GM12878 (cell line): ENCODE data around the gene CYP51A1. TPM values are rescaled to one million over a fixed set of nuclear protein-coding genes. Genes with fewer than 3 reads are reported as not detected.

Source experiments
- ATAC-seq: fragments of 200-7000 bp; cut with Tn5 transposase; 3 replicates; pipeline ENCODE4 v1.9.1; 2020; ENCODE audit warnings: mild to moderate bottlenecking, moderate library complexity
- BruUV-seq: library from RNA; stranded (reverse); fragments of 400-500 nt; replicated peaks from 2 replicates; lab custom pipeline; 2021; lab: Mats Ljungman, UMichigan
- CTCF ChIA-PET: fragments of 300-600 bp; sonication (Branson Sonifier 250); formaldehyde crosslinking; extraction: SDS; loops from one replicate; lab custom pipeline; 2021; ENCODE audit warnings: inconsistent platforms; lab: Yijun Ruan, JAX
- POLR2A ChIA-PET: fragments of 350-600 bp; formaldehyde crosslinking; extraction: SDS; loops from one replicate; lab custom pipeline; 2021; ENCODE audit warnings: inconsistent platforms; lab: Charles Lee
- RAD21 ChIA-PET: fragments of 300-600 bp; sonication (Branson Sonifier 250); formaldehyde crosslinking; loops from one replicate; lab custom pipeline; 2023; ENCODE audit warnings: antibody characterized with exemption; ENCODE audit not compliant: unreplicated experiment; lab: Charles Lee
- SMC1A ChIA-PET: fragments of 300-600 bp; sonication (Branson Sonifier 250); formaldehyde crosslinking; loops from one replicate; lab custom pipeline; 2023; ENCODE audit not compliant: unreplicated experiment, uncharacterized antibody; lab: Charles Lee
- DNase-seq: peaks from one replicate; pipeline ENCODE4 v3.0.0-alpha.2; 2011; ENCODE audit warnings: low read depth, low spot score
- FAIRE-seq: peaks from 3 replicates; lab custom pipeline; 2011; peaks lifted over from hg19 to GRCh38; lab: Jason Lieb, UNC
- H2AFZ ChIP-seq: 2 replicates; pipeline ENCODE4 v1.6.0; 2011; ENCODE audit warnings: low read depth, low read length, control low read depth; ENCODE audit not compliant: control insufficient read depth
- H3K27ac ChIP-seq: 2 replicates; pipeline ENCODE4 v1.5.1; 2011; ENCODE audit warnings: control low read depth; ENCODE audit not compliant: control insufficient read depth, insufficient read depth
- H3K27me3 ChIP-seq, 2 experiments: replicated peaks in 1 of 2; 2 replicates each; pipeline versions ENCODE4 v1.6.0 to v1.6.1; 2011; ENCODE audit warnings: low read length in 1 of 2; ENCODE audit not compliant: control insufficient read depth in 2 of 2, insufficient read depth in 2 of 2
- H3K36me3 ChIP-seq, 2 experiments: 2 replicates each; pipeline ENCODE4 v1.5.1; 2011; ENCODE audit warnings: low read length in 1 of 2; ENCODE audit not compliant: control insufficient read depth in 2 of 2, insufficient read depth in 2 of 2
- H3K4me1 ChIP-seq: 2 replicates; pipeline ENCODE4 v1.6.1; 2011; ENCODE audit warnings: mild to moderate bottlenecking, low read length, moderate library complexity, mixed read lengths; ENCODE audit not compliant: control insufficient read depth, insufficient read depth
- H3K4me2 ChIP-seq: 2 replicates; pipeline ENCODE4 v1.6.0; 2011; ENCODE audit warnings: control low read depth; ENCODE audit not compliant: control insufficient read depth, insufficient read depth
- H3K4me3 ChIP-seq: fragments of 200-600 bp; sonication (generic); 2 replicates; pipeline ENCODE4 v1.5.1; 2016
- H3K79me2 ChIP-seq: 2 replicates; pipeline ENCODE4 v1.6.0; 2011; ENCODE audit warnings: low read length; ENCODE audit not compliant: control insufficient read depth, insufficient read depth
- H3K9ac ChIP-seq: 2 replicates; pipeline ENCODE4 v1.8.0; 2011; ENCODE audit warnings: low read length, control low read depth, mixed read lengths; ENCODE audit not compliant: control insufficient read depth, insufficient read depth
- H3K9me3 ChIP-seq: replicated peaks from 3 replicates; pipeline ENCODE4 v1.5.1; 2011; ENCODE audit warnings: mild to moderate bottlenecking, low read length; ENCODE audit not compliant: control insufficient read depth, insufficient read depth
- H4K20me1 ChIP-seq: 2 replicates; pipeline ENCODE4 v1.6.0; 2011; ENCODE audit not compliant: control insufficient read depth, insufficient read depth
- ASH2L ChIP-seq: fragments of 300-600, 200-600 bp; sonication (generic); IDR thresholded peaks from 2 replicates; pipeline ENCODE4 v1.6.1; 2017; ENCODE audit warnings: low read depth, mild to moderate bottlenecking, borderline replicate concordance
- CBX5 ChIP-seq: sonication (generic); IDR thresholded peaks from 2 replicates; pipeline ENCODE4 v1.6.1; 2016; ENCODE audit warnings: low read depth, moderate library complexity, mild to moderate bottlenecking, inconsistent platforms
- CREB1 ChIP-seq: IDR thresholded peaks from 2 replicates; pipeline ENCODE4 v1.6.1; 2012; ENCODE audit warnings: low read depth, mild to moderate bottlenecking, inconsistent platforms
- GABPA ChIP-seq: IDR thresholded peaks from 2 replicates; pipeline ENCODE4 v1.6.1; 2014; ENCODE audit warnings: antibody characterized with exemption, low read depth, mild to moderate bottlenecking, inconsistent platforms
- IKZF1 ChIP-seq: fragments of 450-650 bp; conservative IDR thresholded peaks from 2 replicates; pipeline ENCODE4 v1.6.1; 2017; ENCODE audit warnings: antibody characterized with exemption, mild to moderate bottlenecking
- JUNB ChIP-seq: IDR thresholded peaks from 2 replicates; pipeline ENCODE4 v1.6.1; 2016; ENCODE audit warnings: antibody characterized with exemption, mild to moderate bottlenecking
- MEF2A ChIP-seq: IDR thresholded peaks from 2 replicates; pipeline ENCODE4 v1.6.1; 2011; ENCODE audit warnings: low read depth, mild to moderate bottlenecking, low read length, moderate library complexity; ENCODE audit not compliant: insufficient read depth
- PAX5 ChIP-seq: IDR thresholded peaks from 2 replicates; pipeline ENCODE4 v1.6.1; 2011; ENCODE audit warnings: low read depth, low read length, borderline replicate concordance
- POLR2A ChIP-seq: IDR thresholded peaks from 2 replicates; pipeline ENCODE4 v1.6.1; 2011; ENCODE audit warnings: low read depth, mild to moderate bottlenecking, low read length
- RBBP5 ChIP-seq: fragments of 200-600 bp; sonication (generic); conservative IDR thresholded peaks from 2 replicates; pipeline ENCODE4 v1.6.1; 2016
- SMAD1 ChIP-seq: fragments of 450-650 bp; IDR thresholded peaks from 2 replicates; pipeline ENCODE4 v1.6.1; 2018; ENCODE audit warnings: mild to moderate bottlenecking, low read depth; ENCODE audit not compliant: partially characterized antibody
- TCF3 ChIP-seq: IDR thresholded peaks from 2 replicates; pipeline ENCODE4 v1.6.1; 2012; ENCODE audit warnings: low read depth, mild to moderate bottlenecking, low read length, borderline replicate concordance; ENCODE audit not compliant: insufficient read depth
- ZZZ3 ChIP-seq: IDR thresholded peaks from 2 replicates; pipeline ENCODE4 v1.6.1; 2011; ENCODE audit warnings: low read depth; ENCODE audit not compliant: control insufficient read depth, insufficient read length
- WGBS: methylation state at CpG from one replicate; pipeline ENCODE4 v1.1.6; 2016; ENCODE audit warnings: low lambda C conversion rate; ENCODE audit not compliant: insufficient replicate concordance, insufficient coverage; ENCODE audit errors: missing lambda C conversion rate; 5-methylcytosine and 5-hydroxymethylcytosine counted together
- in situ Hi-C: fragments of 300-500 bp; cut with MboI; formaldehyde crosslinking; loops from 9 replicates; pipeline ENCODE4 v1.14.3; 2018; ENCODE audit warnings: mixed read lengths
- intact Hi-C: fragments of 100-400 bp; cut with micrococcal nuclease; formaldehyde crosslinking; loops from one replicate; pipeline ENCODE4 v1.14.2; 2022; ENCODE audit not compliant: unreplicated experiment
- polyA plus RNA-seq, 11 experiments: library from polyadenylated mRNA; depleted of rRNA in 4 of 11; unstranded in 6 of 11; stranded (reverse) in 5 of 11; fragments of >200 nt; fragmentation: Nextera tagmentation in 4 of 11; fragmentation: Illumina TruSeq in 1 of 11; extraction: Ambion mirVana in 4 of 11; extraction: Trizol in 1 of 11; gene quantifications; 1 replicate in 1 of 11; 2 replicates in 10 of 11; pipeline versions ENCODE4 v1.2.1 to v1.2.3, GENCODE V29; 2011 to 2016; ENCODE audit warnings: inconsistent platforms in 2 of 11, missing spikeins in 2 of 11, low read depth in 1 of 11
- total RNA-seq, 4 experiments: library from RNA; depleted of rRNA in 3 of 4; stranded (reverse); fragments of >200 nt in 3 of 4; fragmentation: Illumina TruSeq in 1 of 4; extraction: Trizol in 1 of 4; gene quantifications; 2 replicates each; pipeline versions ENCODE4 v1.2.1 to v1.2.3, GENCODE V29; 2013 to 2021
- TF ChIP-seq, protein P1 (sequence below), 3 experiments: IDR thresholded peaks in 2 of 3; conservative IDR thresholded peaks in 1 of 3; 2 replicates each; pipeline ENCODE4 v1.5.1; 2011; ENCODE audit warnings: low read depth in 3 of 3, low read length in 3 of 3, mild to moderate bottlenecking in 3 of 3, control low read depth in 2 of 3, moderate library complexity in 2 of 3, inconsistent platforms in 1 of 3, mixed read lengths in 1 of 3; ENCODE audit not compliant: control insufficient read depth in 2 of 3, insufficient read depth in 1 of 3; ENCODE audit errors: extremely low read depth in 1 of 3

Gene CYP51A1
- total and polyA plus RNA-seq, 10 of the 15 experiments (the other 5 are each of a cell fraction or from before 2014, with no cell fraction given), result 21.5 to 113 (median 61.8) TPM

DNA sequence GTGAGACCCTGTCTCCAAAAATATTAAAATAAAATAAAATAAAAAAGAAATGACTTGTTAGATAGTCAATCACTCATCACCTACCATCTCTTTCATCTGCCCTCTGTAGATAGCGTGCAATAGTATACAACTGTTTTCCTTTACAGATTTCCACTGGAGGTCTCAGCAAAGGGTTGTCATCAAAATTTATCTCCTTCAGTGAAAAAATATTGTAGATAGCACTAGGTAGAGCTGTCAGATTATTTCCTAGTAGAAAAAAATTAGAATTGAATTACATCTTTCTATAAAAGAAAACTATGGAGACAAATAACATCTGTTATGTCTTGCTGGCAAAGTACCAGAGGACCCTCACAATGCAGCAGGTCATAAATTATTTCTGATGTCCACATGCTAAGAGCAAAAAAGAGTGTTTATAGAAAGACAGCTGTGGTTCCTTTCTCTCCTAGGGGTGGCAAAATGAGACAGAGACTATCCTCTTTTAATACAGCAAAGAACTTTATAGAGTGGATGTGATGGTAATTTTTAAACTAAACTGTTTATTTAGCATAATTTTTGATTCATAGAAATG is 16.3 kb upstream of the CYP51A1 start:
- Histone ChIP-seq H3K4me1 (no peaks in the 10 kb centered on the region), H3K4me2 (no peak overlapping the region), H3K9ac (no peak overlapping the region), H3K27me3 (no peaks in the 10 kb centered on the region), H3K27ac (no peak overlapping the region), H3K79me2 (no peaks in the 10 kb centered on the region), H2AFZ (no peak overlapping the region), H3K36me3 (no peaks in the 10 kb centered on the region), H3K4me3 (no peak overlapping the region)
- no peak for ATAC-seq
- no peak for FAIRE-seq
- WGBS, result 0% methylated on average over 1 of the region's 1 CpG
- in situ Hi-C loops (no loop called here), intact Hi-C loops (no loop called here)
- ChIA-PET CTCF (interaction anchor here (1.0 kb wide), 1 partner anchor 297 kb away, joined by 3 read pairs; the partner anchor contains the start of gene GATAD1), POLR2A (no interaction called here)
- no peak for DNase-seq
- no TSS peak for BruUV-seq
- no peak for TF ChIP-seq CBX5
- no peak for TF ChIP-seq JUNB
- TF ChIP-seq, all 136 proteins: peak for 0
- RAD21 ChIA-PET, result no interaction called here
- Histone ChIP-seq H4K20me1 (no peaks in the 10 kb centered on the region), H3K9me3 (no peaks in the 10 kb centered on the region)
- SMC1A ChIA-PET, result interaction anchor here (0.8 kb wide), 1 partner anchor 9 kb away, joined by 3 read pairs; no protein-coding TSS in a partner anchor

DNA sequence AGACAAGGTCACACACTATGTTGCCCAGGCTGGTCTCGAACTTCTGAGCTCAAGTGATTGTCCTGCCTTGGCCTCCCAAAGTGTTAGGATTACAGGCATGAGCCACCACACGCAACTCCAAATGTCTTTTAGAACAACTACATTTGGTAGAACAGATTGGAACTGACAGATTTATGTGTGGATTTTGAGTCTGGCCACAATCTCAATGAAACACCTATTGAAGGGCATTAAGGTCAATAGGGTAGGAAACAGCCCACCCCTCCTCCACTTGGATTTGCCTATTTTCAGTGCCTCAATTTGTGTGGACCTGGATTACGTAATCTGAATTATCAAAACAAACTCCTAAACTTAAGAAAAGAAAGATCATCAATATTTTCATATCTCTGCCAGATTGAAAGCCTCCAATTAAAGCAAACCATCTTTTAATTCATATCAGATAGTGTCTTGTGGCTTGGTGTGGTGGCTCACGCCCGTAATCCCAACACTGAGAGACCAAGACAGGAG is 15.5 kb upstream of the CYP51A1 start:
- no TSS peak for BruUV-seq
- CTCF ChIA-PET, result interaction anchor here (1.0 kb wide), 1 partner anchor 297 kb away, joined by 3 read pairs; the partner anchor contains the start of gene GATAD1
- TF ChIP-seq IKZF1, result no peak
- no peak for TF ChIP-seq TCF3
- TF ChIP-seq MEF2A, result no peak
- TF ChIP-seq RBBP5, result no peak
- TF ChIP-seq SMAD1, result no peak
- TF ChIP-seq CREB1, result no peak
- TF ChIP-seq, protein P1, sequence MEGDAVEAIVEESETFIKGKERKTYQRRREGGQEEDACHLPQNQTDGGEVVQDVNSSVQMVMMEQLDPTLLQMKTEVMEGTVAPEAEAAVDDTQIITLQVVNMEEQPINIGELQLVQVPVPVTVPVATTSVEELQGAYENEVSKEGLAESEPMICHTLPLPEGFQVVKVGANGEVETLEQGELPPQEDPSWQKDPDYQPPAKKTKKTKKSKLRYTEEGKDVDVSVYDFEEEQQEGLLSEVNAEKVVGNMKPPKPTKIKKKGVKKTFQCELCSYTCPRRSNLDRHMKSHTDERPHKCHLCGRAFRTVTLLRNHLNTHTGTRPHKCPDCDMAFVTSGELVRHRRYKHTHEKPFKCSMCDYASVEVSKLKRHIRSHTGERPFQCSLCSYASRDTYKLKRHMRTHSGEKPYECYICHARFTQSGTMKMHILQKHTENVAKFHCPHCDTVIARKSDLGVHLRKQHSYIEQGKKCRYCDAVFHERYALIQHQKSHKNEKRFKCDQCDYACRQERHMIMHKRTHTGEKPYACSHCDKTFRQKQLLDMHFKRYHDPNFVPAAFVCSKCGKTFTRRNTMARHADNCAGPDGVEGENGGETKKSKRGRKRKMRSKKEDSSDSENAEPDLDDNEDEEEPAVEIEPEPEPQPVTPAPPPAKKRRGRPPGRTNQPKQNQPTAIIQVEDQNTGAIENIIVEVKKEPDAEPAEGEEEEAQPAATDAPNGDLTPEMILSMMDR (IDR thresholded peaks at IDR 0.05 in 2 of 3, conservative IDR thresholded peaks at IDR 0.05 in 1 of 3; ENCODE audit: control insufficient read depth in 2 of 3, extremely low read depth in 1 of 3, insufficient read depth in 1 of 3, low read depth in 3 of 3, low read length in 3 of 3), result no peak
- TF ChIP-seq ASH2L, result no peak
- no peak for TF ChIP-seq POLR2A
- TF ChIP-seq GABPA, result no peak
- TF ChIP-seq PAX5, result no peak
- no peak for TF ChIP-seq ZZZ3

More for the DNA sequence above, 15.5 kb upstream of the CYP51A1 start:
- Histone ChIP-seq H3K9ac (no peak overlapping the region), H3K27me3 (no peaks in the 10 kb centered on the region), H3K4me3 (no peak overlapping the region), H3K9me3 (no peaks in the 10 kb centered on the region), H3K27ac (no peak overlapping the region), H3K4me1 (no peaks in the 10 kb centered on the region), H3K4me2 (no peak overlapping the region), H4K20me1 (no peaks in the 10 kb centered on the region), H3K79me2 (no peaks in the 10 kb centered on the region), H3K36me3 (no peaks in the 10 kb centered on the region), H2AFZ (no peak overlapping the region)
- DNase-seq, result no peak
- SMC1A ChIA-PET, result no interaction called here
- RAD21 ChIA-PET, result no interaction called here
- POLR2A ChIA-PET, result no interaction called here
- in situ Hi-C loops (no loop called here), intact Hi-C loops (no loop called here)
- no peak for ATAC-seq
- no peak for FAIRE-seq
- 51% methylated on average over 5 of the region's 5 CpGs for WGBS
